ENCODE results near the gene HADHA. TPM values are rescaled to one million over a fixed set of nuclear protein-coding genes. Genes with fewer than 3 reads are reported as not detected.

Gene HADHA
- total and polyA plus RNA-seq, 4 donors, result 35.2 to 117 (median 94.2) TPM

DNA sequence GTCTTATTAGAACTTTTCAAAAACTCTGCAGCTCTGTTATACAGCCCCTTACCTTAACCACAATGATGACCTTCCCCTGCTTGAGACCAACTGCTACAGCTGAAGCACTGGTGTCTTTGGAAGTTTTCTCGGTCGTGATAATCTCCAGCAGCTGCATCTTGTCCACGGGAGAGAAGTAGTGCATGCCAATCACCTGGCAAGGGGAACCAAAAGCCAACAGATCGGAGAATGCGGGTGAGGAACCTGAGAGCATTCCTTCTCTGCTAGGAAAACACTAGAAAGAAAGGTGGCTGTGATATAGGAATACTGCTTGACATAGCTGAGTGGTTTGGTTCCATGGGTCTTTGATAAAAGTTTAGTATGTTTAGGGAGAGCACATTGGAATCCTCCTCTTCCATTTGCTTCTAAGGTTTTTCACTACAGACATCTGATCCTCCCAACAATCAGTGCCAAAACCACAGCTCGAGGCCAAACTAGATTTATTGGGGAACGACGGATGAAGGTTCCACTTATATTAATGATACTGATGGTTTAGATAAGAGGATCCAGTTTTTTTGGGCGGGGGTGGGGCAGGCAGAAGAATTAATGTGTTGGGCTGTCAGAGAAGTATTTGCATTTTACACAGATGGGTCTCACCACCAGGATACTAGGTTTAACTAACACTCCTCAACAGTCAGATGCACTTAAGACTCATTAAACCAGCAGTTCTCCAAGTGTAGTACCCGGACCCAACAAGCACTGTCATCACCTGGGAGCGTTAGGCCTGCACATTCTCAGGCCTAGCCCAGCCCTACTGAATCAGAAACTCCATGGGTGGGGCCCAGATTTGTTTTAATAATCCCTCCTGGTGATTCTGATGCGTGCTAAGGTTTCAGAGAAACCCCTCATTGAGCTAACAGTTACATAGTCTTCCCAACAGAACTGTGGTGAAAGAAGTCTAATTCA, 49.1 kb downstream of the HADHA start:
- 76 to 89% methylated on average over 12 of the region's 12 CpGs for WGBS, 2 donors
- DNase-seq (no peak), ATAC-seq (ENCODE audit: insufficient read depth, low FRiP score) (no peak)
- Histone ChIP-seq H3K27ac (ENCODE audit: low read depth in 1 of 2, low read length in 1 of 2) (no peak overlapping the region), H3K4me3 (no peak overlapping the region), H3K9me3 (ENCODE audit: control insufficient read depth in 4 of 4, insufficient read depth in 3 of 4, low read length in 3 of 4) (no peaks in the 10 kb centered on the region), H3K36me3 (ENCODE audit: control insufficient read depth in 4 of 4, insufficient read depth in 4 of 4, low read length in 4 of 4) (peaks cover 57 to 67% (median 62%) of the 10 kb centered on the region in 4 donors), H3K27me3 (ENCODE audit: control insufficient read depth in 3 of 3, insufficient read depth in 3 of 3, low read length in 2 of 3) (no peaks in the 10 kb centered on the region), H3K4me1 (ENCODE audit: control insufficient read depth in 5 of 5, insufficient read depth in 5 of 5, low read length in 5 of 5) (no peaks in the 10 kb centered on the region), H3K9ac (ENCODE audit: insufficient read depth in 1 of 2, low read length in 2 of 2) (no peak overlapping the region)
- TF ChIP-seq, protein P1, sequence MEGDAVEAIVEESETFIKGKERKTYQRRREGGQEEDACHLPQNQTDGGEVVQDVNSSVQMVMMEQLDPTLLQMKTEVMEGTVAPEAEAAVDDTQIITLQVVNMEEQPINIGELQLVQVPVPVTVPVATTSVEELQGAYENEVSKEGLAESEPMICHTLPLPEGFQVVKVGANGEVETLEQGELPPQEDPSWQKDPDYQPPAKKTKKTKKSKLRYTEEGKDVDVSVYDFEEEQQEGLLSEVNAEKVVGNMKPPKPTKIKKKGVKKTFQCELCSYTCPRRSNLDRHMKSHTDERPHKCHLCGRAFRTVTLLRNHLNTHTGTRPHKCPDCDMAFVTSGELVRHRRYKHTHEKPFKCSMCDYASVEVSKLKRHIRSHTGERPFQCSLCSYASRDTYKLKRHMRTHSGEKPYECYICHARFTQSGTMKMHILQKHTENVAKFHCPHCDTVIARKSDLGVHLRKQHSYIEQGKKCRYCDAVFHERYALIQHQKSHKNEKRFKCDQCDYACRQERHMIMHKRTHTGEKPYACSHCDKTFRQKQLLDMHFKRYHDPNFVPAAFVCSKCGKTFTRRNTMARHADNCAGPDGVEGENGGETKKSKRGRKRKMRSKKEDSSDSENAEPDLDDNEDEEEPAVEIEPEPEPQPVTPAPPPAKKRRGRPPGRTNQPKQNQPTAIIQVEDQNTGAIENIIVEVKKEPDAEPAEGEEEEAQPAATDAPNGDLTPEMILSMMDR (IDR thresholded peaks at IDR 0.05; ENCODE audit: control extremely low read depth, extremely low read depth), result no peak

DNA sequence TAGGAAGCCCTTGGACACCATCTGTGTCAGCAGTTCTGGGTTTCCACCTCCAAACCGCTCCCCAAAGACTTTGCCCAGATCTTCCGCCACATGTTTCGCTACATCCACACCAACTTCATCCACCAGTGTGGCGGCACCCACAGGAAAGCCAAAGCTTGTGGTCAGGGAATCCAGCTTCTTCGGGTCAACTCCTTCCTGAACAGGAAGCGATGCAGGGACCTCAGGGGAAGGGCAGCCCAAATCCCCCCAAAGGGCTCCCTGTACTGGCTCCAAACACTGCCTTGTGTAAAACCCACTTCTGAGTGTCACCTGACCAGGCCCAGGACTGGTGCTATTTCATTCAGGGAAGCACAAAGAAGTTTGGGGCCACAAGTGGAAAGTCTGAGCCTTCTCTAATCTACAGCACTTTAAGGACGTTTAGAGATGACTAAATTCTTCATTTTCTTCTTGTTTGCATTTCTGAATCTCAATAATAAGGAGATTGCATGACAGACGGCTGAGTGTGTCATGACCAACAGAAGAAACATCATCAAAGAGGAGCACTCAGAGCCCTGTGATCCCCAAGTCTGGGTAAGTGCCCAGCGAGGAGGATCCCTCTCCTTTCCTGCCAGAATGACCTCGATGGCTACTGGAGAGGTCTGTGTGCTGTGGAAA, 50.7 kb downstream of the HADHA start:
- H3K27me3 ChIP-seq (ENCODE audit: control insufficient read depth in 3 of 3, insufficient read depth in 3 of 3, low read length in 2 of 3), result no peaks in the 10 kb centered on the region
- H3K36me3 ChIP-seq (ENCODE audit: control insufficient read depth in 4 of 4, insufficient read depth in 4 of 4, low read length in 4 of 4), result peaks cover 51 to 62% (median 53%) of the 10 kb centered on the region in 4 donors
- H3K9ac ChIP-seq (ENCODE audit: insufficient read depth in 1 of 2, low read length in 2 of 2), result no peak overlapping the region
- H3K9me3 ChIP-seq (ENCODE audit: control insufficient read depth in 4 of 4, insufficient read depth in 3 of 4, low read length in 3 of 4), result no peaks in the 10 kb centered on the region
- ATAC-seq (ENCODE audit: insufficient read depth, low FRiP score) (no peak), DNase-seq (no peak)
- TF ChIP-seq, protein P1 (IDR thresholded peaks at IDR 0.05; ENCODE audit: control extremely low read depth, extremely low read depth), result no peak
- no peaks in the 10 kb centered on the region for H3K4me1 ChIP-seq (ENCODE audit: control insufficient read depth in 5 of 5, insufficient read depth in 5 of 5, low read length in 5 of 5)
- WGBS, 2 donors, result 85 to 90% methylated on average over 10 of the region's 10 CpGs
- H3K27ac ChIP-seq (ENCODE audit: low read depth in 1 of 2, low read length in 1 of 2), result no peak overlapping the region
- H3K4me3 ChIP-seq, result no peak overlapping the region

DNA sequence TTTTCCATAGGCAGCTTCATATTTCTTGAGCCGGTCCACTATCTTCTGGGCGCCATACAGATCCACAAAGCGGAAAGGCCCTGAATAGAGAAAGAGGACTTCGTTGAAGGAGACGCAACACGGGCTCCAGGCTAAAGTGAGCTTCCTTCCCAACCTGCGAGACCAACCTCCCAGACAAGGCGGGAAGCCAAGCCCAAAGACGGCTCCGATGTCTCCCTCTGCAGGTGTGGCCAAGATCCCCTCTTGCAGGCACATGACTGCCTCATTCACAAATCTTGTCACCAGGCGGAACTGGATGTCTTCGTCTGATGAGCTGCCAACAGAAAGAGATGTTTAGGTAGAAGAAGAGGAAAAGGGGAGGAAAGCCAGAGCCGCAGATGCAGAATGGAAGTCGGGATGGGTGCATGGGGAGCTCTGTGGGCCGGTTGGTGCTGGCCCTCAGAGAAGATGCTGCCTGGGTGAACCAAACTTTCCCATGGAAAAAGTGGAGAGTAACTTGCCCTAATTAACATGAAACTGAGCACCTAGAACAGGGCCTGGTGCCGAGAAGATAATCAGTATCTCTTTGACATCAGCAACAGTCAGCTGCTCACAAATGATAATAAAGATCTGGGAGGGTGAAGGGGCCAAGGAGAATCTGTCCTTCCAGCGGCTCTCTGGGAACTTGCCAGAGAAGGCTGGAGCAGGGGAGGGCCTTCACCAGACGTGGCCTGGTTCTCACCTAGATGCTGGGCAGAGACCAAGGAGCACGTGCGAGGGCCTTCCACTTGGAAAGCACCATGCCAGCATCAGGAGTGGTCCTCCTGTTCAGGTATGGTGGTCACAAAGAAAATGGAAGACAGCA, 52.9 kb downstream of the HADHA start:
- Histone ChIP-seq H3K27ac (ENCODE audit: low read depth in 1 of 2, low read length in 1 of 2) (no peak overlapping the region), H3K4me1 (ENCODE audit: control insufficient read depth in 5 of 5, insufficient read depth in 5 of 5, low read length in 5 of 5) (no peaks in the 10 kb centered on the region), H3K9me3 (ENCODE audit: control insufficient read depth in 4 of 4, insufficient read depth in 3 of 4, low read length in 3 of 4) (no peaks in the 10 kb centered on the region), H3K4me3 (no peak overlapping the region), H3K9ac (ENCODE audit: insufficient read depth in 1 of 2, low read length in 2 of 2) (no peak overlapping the region), H3K36me3 (ENCODE audit: control insufficient read depth in 4 of 4, insufficient read depth in 4 of 4, low read length in 4 of 4) (peaks cover 33 to 50% (median 42%) of the 10 kb centered on the region in 4 donors), H3K27me3 (ENCODE audit: control insufficient read depth in 3 of 3, insufficient read depth in 3 of 3, low read length in 2 of 3) (no peaks in the 10 kb centered on the region)
- WGBS, 2 donors, result 89 to 93% methylated on average over 20 of the region's 20 CpGs
- TF ChIP-seq, protein P1 (IDR thresholded peaks at IDR 0.05; ENCODE audit: control extremely low read depth, extremely low read depth), result no peak
- ATAC-seq (ENCODE audit: insufficient read depth, low FRiP score) (no peak), DNase-seq (no peak)

Measured in lung (tissue), 12 donors.